HEK293 (cell line): ENCODE results near the gene TNXB.

Source experiments
- CTCF ChIA-PET: fragments of 350-600 bp; formaldehyde crosslinking; extraction: SDS; loops from one replicate; lab custom pipeline; 2021; ENCODE audit warnings: antibody characterized with exemption; lab: Yijun Ruan, JAX
- POLR2A ChIA-PET: fragments of 300-600 bp; formaldehyde crosslinking; extraction: SDS; loops from one replicate; lab custom pipeline; 2020; ENCODE audit warnings: antibody characterized with exemption, inconsistent platforms; lab: Yijun Ruan, JAX
- H3K27ac ChIP-seq: fragments of 200-500 bp; sonication (Bioruptor generic); 2 replicates; pipeline ENCODE4 v1.5.1; 2014; ENCODE audit warnings: low read depth, low read length, control low read depth, inconsistent platforms; ENCODE audit errors: extremely low read depth
- H3K36me3 ChIP-seq, 2 experiments: fragments of 200-500 bp in 1 of 2; sonication (Bioruptor generic) in 1 of 2; 1 replicate in 1 of 2; 2 replicates in 1 of 2; pipeline ENCODE4 v1.5.1; 2014 to 2017; ENCODE audit warnings: inconsistent platforms in 2 of 2, low read length in 2 of 2; ENCODE audit not compliant: control insufficient read depth in 2 of 2, insufficient read depth in 1 of 2
- H3K4me1 ChIP-seq: fragments of 200-500 bp; sonication (Bioruptor generic); 2 replicates; pipeline ENCODE4 v1.5.1; 2014; ENCODE audit warnings: mild to moderate bottlenecking, low read length, inconsistent platforms; ENCODE audit not compliant: control insufficient read depth, insufficient read depth
- H3K4me3 ChIP-seq: 2 replicates; pipeline ENCODE4 v1.5.1; 2011; ENCODE audit warnings: low read depth, mild to moderate bottlenecking, control low read depth, low read length, moderate library complexity
- H3K9me3 ChIP-seq: fragments of 200-500 bp; sonication (Bioruptor generic); 2 replicates; pipeline ENCODE4 v1.5.1; 2014; ENCODE audit warnings: low read depth, low read length, inconsistent platforms; ENCODE audit not compliant: control insufficient read depth, insufficient read depth
- FEZF1 ChIP-seq: fragments of 450-650 bp; formaldehyde crosslinking; IDR thresholded peaks from 2 replicates; pipeline ENCODE4 v1.5.1; 2016; ENCODE audit warnings: missing biosample characterization, missing genetic modification characterization
- KLF16 ChIP-seq: fragments of 450-650 bp; formaldehyde crosslinking; IDR thresholded peaks from 2 replicates; pipeline ENCODE4 v1.5.1; 2017; ENCODE audit warnings: missing biosample characterization, missing genetic modification characterization
- KLF17 ChIP-seq: fragments of 450-650 bp; formaldehyde crosslinking; IDR thresholded peaks from 2 replicates; pipeline ENCODE4 v1.5.1; 2016; ENCODE audit warnings: missing biosample characterization, missing genetic modification characterization
- OSR2 ChIP-seq: fragments of 450-650 bp; formaldehyde crosslinking; IDR thresholded peaks from 2 replicates; pipeline ENCODE4 v1.5.1; 2016; ENCODE audit warnings: missing biosample characterization, missing genetic modification characterization
- PBX3 ChIP-seq: sonication (generic); formaldehyde crosslinking; IDR thresholded peaks from 2 replicates; pipeline ENCODE4 v1.8.1; 2022; ENCODE audit warnings: mild to moderate bottlenecking, moderate library complexity, missing genetic modification reagents
- SCRT1 ChIP-seq: fragments of 450-650 bp; formaldehyde crosslinking; IDR thresholded peaks from 2 replicates; pipeline ENCODE4 v1.5.1; 2016; ENCODE audit warnings: missing biosample characterization, missing genetic modification characterization, borderline replicate concordance
- SCRT2 ChIP-seq: fragments of 450-650 bp; formaldehyde crosslinking; IDR thresholded peaks from 2 replicates; pipeline ENCODE4 v1.5.1; 2016; ENCODE audit warnings: missing biosample characterization, missing genetic modification characterization
- ZBTB48 ChIP-seq: fragments of 450-650 bp; formaldehyde crosslinking; IDR thresholded peaks from 2 replicates; pipeline ENCODE4 v1.5.1; 2016; ENCODE audit warnings: missing biosample characterization, missing genetic modification characterization
- ZBTB6 ChIP-seq: fragments of 450-650 bp; formaldehyde crosslinking; IDR thresholded peaks from 2 replicates; pipeline ENCODE4 v1.5.1; 2017; ENCODE audit warnings: missing biosample characterization, missing genetic modification characterization
- ZEB2 ChIP-seq: fragments of 450-650 bp; formaldehyde crosslinking; IDR thresholded peaks from 2 replicates; pipeline ENCODE4 v1.5.1; 2016; ENCODE audit warnings: missing biosample characterization, missing genetic modification characterization
- ZFP69B ChIP-seq: fragments of 450-650 bp; formaldehyde crosslinking; IDR thresholded peaks from 2 replicates; pipeline ENCODE4 v1.5.1; 2016; ENCODE audit warnings: missing biosample characterization, missing genetic modification characterization
- ZNF10 ChIP-seq: fragments of 450-650 bp; formaldehyde crosslinking; IDR thresholded peaks from 2 replicates; pipeline ENCODE4 v1.5.1; 2017; ENCODE audit warnings: missing biosample characterization, missing genetic modification characterization
- ZNF114 ChIP-seq: fragments of 450-650 bp; formaldehyde crosslinking; IDR thresholded peaks from 2 replicates; pipeline ENCODE4 v1.5.0; 2017; ENCODE audit warnings: missing biosample characterization, missing genetic modification characterization
- ZNF18 ChIP-seq: fragments of 450-650 bp; formaldehyde crosslinking; IDR thresholded peaks from 2 replicates; pipeline ENCODE4 v1.5.1; 2016; ENCODE audit warnings: missing biosample characterization, missing genetic modification characterization
- ZNF280C ChIP-seq: fragments of 450-650 bp; formaldehyde crosslinking; IDR thresholded peaks from 2 replicates; pipeline ENCODE4 v1.5.1; 2016; ENCODE audit warnings: missing biosample characterization, missing genetic modification characterization
- ZNF423 ChIP-seq: fragments of 450-650 bp; formaldehyde crosslinking; IDR thresholded peaks from 2 replicates; pipeline ENCODE4 v1.5.1; 2016; ENCODE audit warnings: missing biosample characterization, missing genetic modification characterization
- ZNF48 ChIP-seq: fragments of 450-650 bp; formaldehyde crosslinking; IDR thresholded peaks from 2 replicates; pipeline ENCODE4 v1.5.1; 2016; ENCODE audit warnings: missing biosample characterization, missing genetic modification characterization
- ZNF600 ChIP-seq: fragments of 450-650 bp; formaldehyde crosslinking; IDR thresholded peaks from 2 replicates; pipeline ENCODE4 v1.5.1; 2016; ENCODE audit warnings: missing biosample characterization, missing genetic modification characterization
- ZNF623 ChIP-seq: fragments of 450-650 bp; formaldehyde crosslinking; IDR thresholded peaks from 2 replicates; pipeline ENCODE4 v1.5.1; 2016; ENCODE audit warnings: missing biosample characterization, missing genetic modification characterization
- ZNF664 ChIP-seq: fragments of 450-650 bp; formaldehyde crosslinking; IDR thresholded peaks from 2 replicates; pipeline ENCODE4 v1.5.1; 2016; ENCODE audit warnings: missing biosample characterization, missing genetic modification characterization
- ZNF677 ChIP-seq: fragments of 450-650 bp; IDR thresholded peaks from 2 replicates; pipeline ENCODE4 v1.5.0; 2018; ENCODE audit warnings: missing biosample characterization, mild to moderate bottlenecking, missing genetic modification characterization, moderate library complexity
- ZNF791 ChIP-seq: fragments of 450-650 bp; formaldehyde crosslinking; IDR thresholded peaks from 2 replicates; pipeline ENCODE4 v1.5.1; 2016; ENCODE audit warnings: missing biosample characterization, missing genetic modification characterization
- ZSCAN4 ChIP-seq: fragments of 450-650 bp; formaldehyde crosslinking; IDR thresholded peaks from 2 replicates; pipeline ENCODE4 v1.5.1; 2017; ENCODE audit warnings: missing biosample characterization, missing genetic modification characterization

Gene TNXB

GRCh38 chr6:32116674-32117073, 7.5 kb upstream of the TNXB start (continued):
- no peak for TF ChIP-seq ZBTB6 (tag by site-specific recombination)
- no peak for TF ChIP-seq ZNF791 (tag by site-specific recombination)

GRCh38 chr6:32115623-32116022, 6.5 kb upstream of the TNXB start:
- ChIA-PET CTCF (interaction anchor here (1.5 to 5.0 kb wide), 3 partner anchors 8 to 68 kb away, joined by 4 to 65 read pairs (median 45); partner anchors contain the start of genes ATF6B, FKBPL and TNXB), POLR2A (no interaction called here)
- Histone ChIP-seq H3K9me3 (no peaks in the 10 kb centered on the region), H3K4me1 (no peaks in the 10 kb centered on the region), H3K36me3 (peaks cover 13 to 60% of the 10 kb centered on the region in 2 experiments; a peak in 2 of 3 replicates), H3K4me3 (no peak overlapping the region), H3K27ac (no peak overlapping the region)
- TF ChIP-seq ZSCAN4 (tag by site-specific recombination) (no peak), ZNF600 (tag by site-specific recombination) (no peak), ZNF623 (tag by site-specific recombination) (no peak), SCRT2 (peak; percentile 61; the same call in 1 of the 2 replicates), ZNF280C (tag by site-specific recombination) (no peak), ZNF423 (tag by site-specific recombination) (no peak), ZBTB48 (tag by site-specific recombination) (no peak), ZEB2 (tag by site-specific recombination) (no peak), FEZF1 (tag by site-specific recombination) (no peak), SCRT1 (tag by site-specific recombination) (peak; percentile 51; the same call in 1 of the 2 replicates), ZNF18 (tag by site-specific recombination) (no peak), KLF16 (tag by site-specific recombination) (no peak)

GRCh38 chr6:32114796-32115195, 5.7 kb upstream of the TNXB start:
- H3K4me1 ChIP-seq: no peaks in the 10 kb centered on the region
- H3K9me3 ChIP-seq: no peaks in the 10 kb centered on the region
- ChIA-PET POLR2A (interaction anchor here (0.6 to 1.4 kb wide), 4 partner anchors 9 to 445 kb away, joined by 3 to 4 read pairs (median 3); partner anchors contain the start of genes DXO and LY6G5B), CTCF (interaction anchor here (0.9 to 1.5 kb wide), 3 partner anchors 40 to 299 kb away, joined by 3 to 6 read pairs (median 4); no protein-coding TSS in a partner anchor)
- TF ChIP-seq ZNF677: no peak
- TF ChIP-seq OSR2 (tag by site-specific recombination): no peak
- no peak for TF ChIP-seq PBX3 (CRISPR knock-in tag)
- no peak for TF ChIP-seq ZNF10 (tag by site-specific recombination)
- TF ChIP-seq ZNF114 (tag by site-specific recombination): no peak
- no peak for TF ChIP-seq ZFP69B (tag by site-specific recombination)
- no peak for TF ChIP-seq ZNF791 (tag by site-specific recombination)
- no peak for TF ChIP-seq KLF17
- no peak for TF ChIP-seq ZNF48 (tag by site-specific recombination)
- TF ChIP-seq ZNF664 (tag by site-specific recombination): no peak
- no peak overlapping the region for H3K27ac ChIP-seq
- H3K36me3 ChIP-seq: peaks cover 10 to 55% of the 10 kb centered on the region in 2 experiments; a peak in 2 of 3 replicates
- H3K4me3 ChIP-seq: no peak overlapping the region
